Cardiac muscle cell (in vitro differentiated cells and primary cell): ENCODE measurements around the gene OR2T8. TPM values are rescaled to one million over a fixed set of nuclear protein-coding genes. Genes with fewer than 3 reads are reported as not detected.
"Not testable (repeated sequence)": the region's sequence is repeated elsewhere in the genome, so short reads cannot be mapped to it uniquely, and the experiment has no call there.

Experiments used
- DNase-seq, 2 donors: peaks; one replicate each; pipeline versions ENCODE4 v3.0.0 to v3.0.0-alpha.2; 2010 to 2017; ENCODE audit warnings: low read depth in 1 of 2, low spot score in 1 of 2
- H3K27ac ChIP-seq: fragments of 200-600 bp; sonication (generic); 2 replicates; pipeline ENCODE4 v1.5.1; 2016
- H3K27me3 ChIP-seq: fragments of 200-600 bp; sonication (generic); 2 replicates; pipeline ENCODE4 v1.6.0; 2016; ENCODE audit warnings: control low read depth
- H3K36me3 ChIP-seq: fragments of 200-600 bp; sonication (generic); 2 replicates; pipeline ENCODE4 v1.5.1; 2016; ENCODE audit warnings: control low read depth
- H3K4me1 ChIP-seq: fragments of 200-600 bp; sonication (generic); 2 replicates; pipeline ENCODE4 v1.8.1; 2017; ENCODE audit warnings: low read depth, mild to moderate bottlenecking, mixed run types
- H3K4me3 ChIP-seq: fragments of 200-600 bp; sonication (generic); 2 replicates; pipeline ENCODE4 v1.5.1; 2016; ENCODE audit warnings: mild to moderate bottlenecking
- H3K9me3 ChIP-seq: fragments of 200-600 bp; sonication (generic); 2 replicates; pipeline ENCODE4 v1.5.1; 2017; ENCODE audit warnings: low read depth, mild to moderate bottlenecking, control low read depth
- polyA plus RNA-seq: library from polyadenylated mRNA; unstranded; fragments of >200 nt; fragmentation: Nextera tagmentation; extraction: Ambion mirVana; gene quantifications from 2 replicates; pipeline ENCODE4 v1.2.1, GENCODE V29; 2016
- total RNA-seq: library from RNA; depleted of rRNA; stranded (reverse); fragments of >200 nt; gene quantifications from 2 replicates; pipeline ENCODE4 v1.2.3, GENCODE V29; 2016
- TF ChIP-seq, protein P1 (sequence below): IDR thresholded peaks from 2 replicates; pipeline ENCODE4 v1.5.1; 2012; ENCODE audit warnings: low read depth, mild to moderate bottlenecking, low read length

Gene OR2T8
- total and polyA plus RNA-seq, 2 experiments from 2014 or later = not detected

DNA sequence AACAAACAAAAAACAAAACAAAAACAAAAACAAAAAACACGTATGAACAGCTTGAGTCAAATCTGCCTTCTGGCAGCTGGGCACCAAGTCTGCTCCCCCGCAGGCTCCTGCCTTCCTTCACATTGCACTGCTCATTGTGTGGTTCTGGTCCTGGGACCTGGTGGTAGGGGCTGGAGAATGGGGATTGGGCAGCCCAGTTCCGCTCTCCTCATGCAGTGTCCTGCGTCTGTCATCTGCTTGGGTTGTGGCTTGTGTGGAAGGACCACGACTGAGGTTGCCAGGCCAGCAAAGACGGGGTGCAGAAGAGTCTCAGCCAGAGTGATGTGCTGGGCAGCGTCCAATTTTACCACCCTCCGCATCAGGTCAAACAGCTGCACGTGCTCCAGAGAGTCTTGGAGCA is 15.7 kb downstream of the OR2T8 start:
- Histone ChIP-seq H3K27me3 (no peaks in the 10 kb centered on the region), H3K4me3 (no peak overlapping the region), H3K4me1 (no peaks in the 10 kb centered on the region), H3K9me3 (no peaks in the 10 kb centered on the region), H3K36me3 (no peaks in the 10 kb centered on the region), H3K27ac (no peak overlapping the region)
- TF ChIP-seq, protein P1, sequence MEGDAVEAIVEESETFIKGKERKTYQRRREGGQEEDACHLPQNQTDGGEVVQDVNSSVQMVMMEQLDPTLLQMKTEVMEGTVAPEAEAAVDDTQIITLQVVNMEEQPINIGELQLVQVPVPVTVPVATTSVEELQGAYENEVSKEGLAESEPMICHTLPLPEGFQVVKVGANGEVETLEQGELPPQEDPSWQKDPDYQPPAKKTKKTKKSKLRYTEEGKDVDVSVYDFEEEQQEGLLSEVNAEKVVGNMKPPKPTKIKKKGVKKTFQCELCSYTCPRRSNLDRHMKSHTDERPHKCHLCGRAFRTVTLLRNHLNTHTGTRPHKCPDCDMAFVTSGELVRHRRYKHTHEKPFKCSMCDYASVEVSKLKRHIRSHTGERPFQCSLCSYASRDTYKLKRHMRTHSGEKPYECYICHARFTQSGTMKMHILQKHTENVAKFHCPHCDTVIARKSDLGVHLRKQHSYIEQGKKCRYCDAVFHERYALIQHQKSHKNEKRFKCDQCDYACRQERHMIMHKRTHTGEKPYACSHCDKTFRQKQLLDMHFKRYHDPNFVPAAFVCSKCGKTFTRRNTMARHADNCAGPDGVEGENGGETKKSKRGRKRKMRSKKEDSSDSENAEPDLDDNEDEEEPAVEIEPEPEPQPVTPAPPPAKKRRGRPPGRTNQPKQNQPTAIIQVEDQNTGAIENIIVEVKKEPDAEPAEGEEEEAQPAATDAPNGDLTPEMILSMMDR = no peak
- DNase-seq = no peak

DNA sequence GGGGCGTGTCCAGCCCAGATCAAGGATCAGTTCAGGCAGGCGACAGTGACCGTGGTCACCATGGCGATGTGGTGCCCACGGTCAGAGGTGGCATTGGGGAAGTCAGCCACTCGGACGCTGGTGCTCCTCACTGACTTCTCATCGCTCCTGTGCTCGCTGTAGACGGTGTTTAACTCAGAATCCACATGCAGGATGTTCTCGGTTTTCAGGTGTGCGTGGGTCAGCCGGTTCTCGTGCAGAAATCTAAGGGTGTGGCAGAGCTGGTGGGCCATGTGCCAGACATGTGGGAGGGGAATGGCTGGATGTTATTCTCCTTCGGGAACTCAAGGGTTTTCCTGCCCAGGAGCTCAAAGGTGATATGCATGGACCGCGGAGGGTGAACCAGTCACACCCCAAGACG is 16.4 kb downstream of the OR2T8 start:
- no peaks in the 10 kb centered on the region for H3K9me3 ChIP-seq
- no peak overlapping the region for H3K4me3 ChIP-seq
- TF ChIP-seq, protein P1 = no peak
- no peak for DNase-seq
- H3K27ac ChIP-seq = no peak overlapping the region
- no peaks in the 10 kb centered on the region for H3K27me3 ChIP-seq
- H3K36me3 ChIP-seq = no peaks in the 10 kb centered on the region
- H3K4me1 ChIP-seq = no peaks in the 10 kb centered on the region

DNA sequence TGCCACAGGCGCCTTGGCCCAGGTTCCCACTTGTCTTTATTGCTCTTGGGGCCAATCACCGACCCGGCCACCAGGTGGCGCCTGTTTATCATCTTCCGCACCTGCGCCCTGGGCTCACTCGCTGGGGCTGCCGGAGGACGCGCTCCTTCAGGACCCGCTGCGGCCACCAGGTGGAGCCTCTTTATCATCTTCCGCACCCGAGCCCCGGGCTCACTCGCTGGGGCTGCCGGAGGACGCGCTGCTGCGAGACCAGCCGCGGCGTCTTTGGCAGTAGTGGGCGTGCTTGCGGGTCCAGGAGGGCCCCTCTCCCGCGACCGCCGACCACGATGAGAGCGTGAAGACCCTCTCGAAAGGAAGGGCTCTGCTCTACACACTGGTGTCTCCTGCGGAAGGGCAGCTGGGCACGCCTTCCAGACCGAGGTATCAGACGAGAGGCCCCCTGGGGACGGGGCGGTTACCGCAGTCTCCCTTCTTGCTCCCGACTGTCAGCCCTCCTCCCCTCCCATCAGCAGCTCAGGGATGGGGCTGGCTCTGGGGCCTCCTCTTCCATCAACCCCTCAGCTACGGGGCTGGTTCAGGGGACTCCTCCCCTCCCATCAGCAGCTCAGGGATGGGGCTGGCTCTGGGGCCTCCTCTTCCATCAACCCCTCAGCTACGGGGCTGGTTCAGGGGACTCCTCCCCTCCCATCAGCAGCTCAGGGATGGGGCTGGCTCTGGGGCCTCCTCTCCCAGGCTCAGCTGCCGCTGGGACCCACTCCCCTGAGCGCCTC is 17.1 kb downstream of the OR2T8 start:
- not testable (repeated sequence) for H3K36me3 ChIP-seq, H3K27me3 ChIP-seq, H3K4me1 ChIP-seq, H3K27ac ChIP-seq, H3K9me3 ChIP-seq
- TF ChIP-seq, protein P1 = peak; percentile 24
- H3K4me3 ChIP-seq = peak overlapping the region; percentile 40
- DNase-seq = peak; percentile 17 to 91

DNA sequence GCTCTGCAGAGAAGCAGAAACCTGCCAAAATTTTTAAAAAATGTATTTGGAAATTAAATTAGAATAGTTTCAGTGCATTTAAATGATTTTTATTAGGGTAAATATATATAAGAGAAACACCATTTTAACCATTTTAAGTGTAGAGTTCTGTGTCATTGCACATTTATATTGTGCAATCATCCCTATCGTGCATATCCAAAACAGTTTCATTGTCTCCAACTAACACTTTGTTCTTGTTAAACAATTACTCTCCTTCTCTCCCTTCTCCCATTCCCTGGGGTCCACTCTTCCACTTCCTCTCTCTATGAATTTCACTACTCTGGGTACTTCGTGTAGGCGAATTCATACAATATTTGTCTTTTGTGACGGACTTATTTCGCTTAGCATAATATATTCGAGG is 22.6 kb downstream of the OR2T8 start:
- Histone ChIP-seq H3K9me3 (no peaks in the 10 kb centered on the region), H3K27ac (no peak overlapping the region), H3K27me3 (no peaks in the 10 kb centered on the region), H3K4me3 (no peak overlapping the region), H3K36me3 (no peaks in the 10 kb centered on the region), H3K4me1 (no peaks in the 10 kb centered on the region)
- TF ChIP-seq, protein P1 = no peak
- DNase-seq = no peak

DNA sequence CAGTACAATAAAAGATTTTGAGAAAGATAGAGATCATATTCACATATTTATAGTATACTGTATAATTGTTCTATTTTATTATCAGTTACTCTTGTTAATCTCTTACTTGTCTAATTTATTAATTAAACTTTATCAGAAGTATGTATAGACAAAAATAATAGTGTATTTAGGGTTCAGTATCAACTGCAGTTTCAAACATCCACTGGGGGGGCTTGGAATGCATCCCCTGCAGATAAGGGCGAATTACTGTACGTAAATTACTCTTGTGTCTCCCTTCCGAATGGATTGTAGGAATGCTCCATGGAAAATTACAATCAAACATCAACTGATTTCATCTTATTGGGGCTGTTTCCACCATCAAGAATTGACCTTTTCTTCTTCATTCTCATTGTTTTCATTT is 28.5 kb downstream of the OR2T8 start, which contains the start of gene OR2L8:
Gene OR2L8 (plus strand): TSS at position 301 of the 400 bp plus-strand sequence. CDS start 0 bp downstream, at position 301.
- Histone ChIP-seq H3K4me1 (no peaks in the 10 kb centered on the region), H3K9me3 (no peaks in the 10 kb centered on the region), H3K27ac (no peak within 1 kb of the TSS), H3K27me3 (no peaks in the 10 kb centered on the region), H3K4me3 (no peak within 1 kb of the TSS), H3K36me3 (no peaks in the 10 kb centered on the region)
- TF ChIP-seq, protein P1 = no peak
- no peak for DNase-seq
